Activated naive CD8-positive, alpha-beta T cell (primary cell): ENCODE measurements around the gene AKAP12.

Experiments used
- H3K27ac Mint-ChIP-seq: one replicate; pipeline ENCODE4 v1.8.0; 2021; ENCODE audit warnings: mixed read lengths
- H3K27me3 Mint-ChIP-seq: one replicate; pipeline ENCODE4 v1.8.0; 2021; ENCODE audit warnings: mixed read lengths
- H3K36me3 Mint-ChIP-seq: one replicate; pipeline ENCODE4 v1.8.0; 2021; ENCODE audit warnings: mixed read lengths
- H3K4me1 Mint-ChIP-seq: one replicate; pipeline ENCODE4 v1.8.0; 2021; ENCODE audit warnings: low read depth, mixed read lengths
- H3K4me3 Mint-ChIP-seq: one replicate; pipeline ENCODE4 v1.8.0; 2021; ENCODE audit warnings: mild to moderate bottlenecking, mixed read lengths
- H3K9me3 Mint-ChIP-seq: one replicate; pipeline ENCODE4 v1.8.0; 2021; ENCODE audit warnings: low read depth, mixed read lengths

The AKAP12 gene, protein sequence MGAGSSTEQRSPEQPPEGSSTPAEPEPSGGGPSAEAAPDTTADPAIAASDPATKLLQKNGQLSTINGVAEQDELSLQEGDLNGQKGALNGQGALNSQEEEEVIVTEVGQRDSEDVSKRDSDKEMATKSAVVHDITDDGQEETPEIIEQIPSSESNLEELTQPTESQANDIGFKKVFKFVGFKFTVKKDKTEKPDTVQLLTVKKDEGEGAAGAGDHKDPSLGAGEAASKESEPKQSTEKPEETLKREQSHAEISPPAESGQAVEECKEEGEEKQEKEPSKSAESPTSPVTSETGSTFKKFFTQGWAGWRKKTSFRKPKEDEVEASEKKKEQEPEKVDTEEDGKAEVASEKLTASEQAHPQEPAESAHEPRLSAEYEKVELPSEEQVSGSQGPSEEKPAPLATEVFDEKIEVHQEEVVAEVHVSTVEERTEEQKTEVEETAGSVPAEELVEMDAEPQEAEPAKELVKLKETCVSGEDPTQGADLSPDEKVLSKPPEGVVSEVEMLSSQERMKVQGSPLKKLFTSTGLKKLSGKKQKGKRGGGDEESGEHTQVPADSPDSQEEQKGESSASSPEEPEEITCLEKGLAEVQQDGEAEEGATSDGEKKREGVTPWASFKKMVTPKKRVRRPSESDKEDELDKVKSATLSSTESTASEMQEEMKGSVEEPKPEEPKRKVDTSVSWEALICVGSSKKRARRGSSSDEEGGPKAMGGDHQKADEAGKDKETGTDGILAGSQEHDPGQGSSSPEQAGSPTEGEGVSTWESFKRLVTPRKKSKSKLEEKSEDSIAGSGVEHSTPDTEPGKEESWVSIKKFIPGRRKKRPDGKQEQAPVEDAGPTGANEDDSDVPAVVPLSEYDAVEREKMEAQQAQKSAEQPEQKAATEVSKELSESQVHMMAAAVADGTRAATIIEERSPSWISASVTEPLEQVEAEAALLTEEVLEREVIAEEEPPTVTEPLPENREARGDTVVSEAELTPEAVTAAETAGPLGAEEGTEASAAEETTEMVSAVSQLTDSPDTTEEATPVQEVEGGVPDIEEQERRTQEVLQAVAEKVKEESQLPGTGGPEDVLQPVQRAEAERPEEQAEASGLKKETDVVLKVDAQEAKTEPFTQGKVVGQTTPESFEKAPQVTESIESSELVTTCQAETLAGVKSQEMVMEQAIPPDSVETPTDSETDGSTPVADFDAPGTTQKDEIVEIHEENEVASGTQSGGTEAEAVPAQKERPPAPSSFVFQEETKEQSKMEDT (N-terminal part only)

DNA sequence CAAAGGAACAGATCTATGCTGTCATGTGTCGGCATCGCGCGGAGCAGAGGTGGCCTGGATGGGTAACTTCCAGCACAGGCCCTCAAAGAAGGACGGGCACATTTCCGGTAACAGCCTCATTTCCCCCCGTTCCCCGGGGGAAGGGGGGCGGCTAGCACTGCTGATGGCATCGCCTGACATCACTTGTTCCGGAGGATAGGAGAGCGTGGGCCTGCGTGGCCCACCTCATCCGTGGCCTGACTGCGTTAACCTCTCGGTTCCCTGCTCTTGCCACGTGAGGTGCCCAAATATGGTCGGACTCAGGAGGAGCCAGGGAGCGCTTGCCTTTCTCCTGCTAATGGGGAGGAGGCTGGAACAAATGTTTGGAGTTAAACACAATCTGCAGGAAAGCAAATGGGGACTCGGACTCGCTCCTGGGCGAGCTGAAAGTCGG lies at the start of gene AKAP12:
Gene AKAP12 (plus strand): TSS at position 365 of the 433 bp plus-strand sequence. CDS start 596 bp downstream, outside the sequence.
- H3K36me3 Mint-ChIP-seq, result no peaks in the 10 kb centered on the region

DNA sequence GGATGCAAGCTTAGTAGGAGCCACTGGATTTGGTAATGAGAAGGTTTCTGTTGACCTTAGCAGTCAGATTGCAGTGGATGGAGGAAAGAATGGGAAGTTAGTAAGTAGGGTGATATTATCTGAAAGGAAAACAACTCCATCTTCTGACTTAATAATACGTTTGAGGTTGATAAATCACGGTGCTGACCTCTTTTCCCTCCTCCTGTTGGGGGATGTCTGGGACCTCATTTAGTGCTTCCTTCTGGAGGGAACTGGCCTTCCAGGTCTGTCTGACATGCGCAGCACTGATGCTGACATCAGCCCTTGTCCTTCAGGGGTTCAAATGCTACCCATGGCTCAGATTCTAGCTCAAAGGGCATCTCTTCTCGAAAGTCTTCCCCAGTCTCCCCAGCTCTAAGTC lies 48.2 kb upstream of the AKAP12 start:
- no peaks in the 10 kb centered on the region for H3K4me1 Mint-ChIP-seq
- peaks cover 3% of the 10 kb centered on the region for H3K27me3 Mint-ChIP-seq
- H3K4me3 Mint-ChIP-seq, result no peak overlapping the region
- no peaks in the 10 kb centered on the region for H3K9me3 Mint-ChIP-seq
- H3K36me3 Mint-ChIP-seq, result no peaks in the 10 kb centered on the region
- H3K27ac Mint-ChIP-seq, result no peak overlapping the region

More for the DNA sequence above, at the start of gene AKAP12:
- Mint-ChIP-seq H3K27ac (no peak within 1 kb of the TSS), H3K4me3 (peak within 1 kb of the TSS; percentile 83), H3K27me3 (peaks cover 40% of the 10 kb centered on the region), H3K9me3 (no peaks in the 10 kb centered on the region), H3K4me1 (peaks cover 12% of the 10 kb centered on the region)

DNA sequence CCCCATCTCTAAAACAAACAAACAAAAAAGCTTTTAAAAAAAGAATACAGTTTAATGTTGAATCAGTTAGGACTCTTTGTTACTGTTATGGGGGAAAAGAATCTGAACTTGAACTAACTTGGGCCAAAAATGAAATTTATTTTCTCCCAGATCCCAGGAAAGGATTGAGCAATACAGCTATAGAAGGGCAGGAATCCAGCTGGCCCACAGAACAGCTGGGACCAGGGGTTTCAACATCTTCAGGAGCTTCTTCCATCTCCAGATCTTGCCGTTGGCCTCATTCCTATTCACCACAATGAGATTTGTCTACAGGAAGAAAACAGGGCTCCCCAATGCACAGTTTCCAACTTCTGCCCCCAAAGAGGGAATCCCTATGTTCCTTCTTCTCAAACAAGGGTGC lies 43.2 kb upstream of the AKAP12 start:
- peaks cover 3% of the 10 kb centered on the region for H3K27me3 Mint-ChIP-seq
- no peaks in the 10 kb centered on the region for H3K4me1 Mint-ChIP-seq
- H3K36me3 Mint-ChIP-seq, result no peaks in the 10 kb centered on the region
- no peak overlapping the region for H3K27ac Mint-ChIP-seq
- H3K9me3 Mint-ChIP-seq, result no peaks in the 10 kb centered on the region
- H3K4me3 Mint-ChIP-seq, result no peak overlapping the region

DNA sequence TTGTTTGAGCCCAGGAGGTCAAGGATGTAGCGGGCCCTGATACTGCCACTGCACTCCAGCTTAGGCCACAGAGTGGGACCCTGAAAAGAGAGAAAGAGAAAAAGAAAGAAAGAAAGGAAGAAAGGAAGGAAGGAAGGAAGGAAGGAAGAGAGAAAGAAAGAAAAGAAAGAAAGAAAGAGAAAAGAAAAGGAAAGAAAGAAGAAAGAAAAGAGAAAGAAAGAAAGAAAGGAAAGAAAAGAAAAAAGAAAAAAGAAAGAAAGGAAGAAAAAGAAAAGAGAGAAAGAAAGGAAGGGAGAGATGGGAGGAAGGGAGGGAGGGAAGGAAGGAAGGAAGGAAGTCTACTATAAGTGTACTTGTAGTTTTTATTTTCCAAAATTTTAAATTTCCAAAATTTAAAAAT lies 42.2 kb upstream of the AKAP12 start:
- Mint-ChIP-seq H3K36me3 (no peaks in the 10 kb centered on the region), H3K4me3 (no peak overlapping the region), H3K9me3 (no peaks in the 10 kb centered on the region), H3K27me3 (peaks cover under 1% of the 10 kb centered on the region), H3K4me1 (no peaks in the 10 kb centered on the region), H3K27ac (no peak overlapping the region)

DNA sequence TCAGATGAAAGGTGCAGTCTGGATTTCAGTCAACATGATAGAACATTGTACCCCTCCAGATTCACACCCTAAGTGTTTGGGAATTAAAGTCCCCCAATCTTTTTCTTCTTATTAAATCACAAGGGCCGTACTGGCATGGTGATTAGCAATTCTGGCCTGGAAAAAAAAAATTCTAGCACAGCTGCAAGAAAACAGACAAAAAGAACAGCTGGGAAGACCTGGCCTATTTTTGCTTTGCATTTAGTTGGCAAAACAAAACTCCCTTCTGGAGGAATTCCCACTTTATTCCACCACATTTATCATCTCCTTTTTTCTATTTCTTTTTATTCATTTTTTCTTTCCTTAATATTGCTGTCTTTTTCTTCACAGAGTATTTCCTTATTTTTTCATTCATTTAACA lies 39.8 kb upstream of the AKAP12 start:
- H3K27me3 Mint-ChIP-seq, result no peaks in the 10 kb centered on the region
- no peaks in the 10 kb centered on the region for H3K36me3 Mint-ChIP-seq
- H3K9me3 Mint-ChIP-seq, result no peaks in the 10 kb centered on the region

DNA sequence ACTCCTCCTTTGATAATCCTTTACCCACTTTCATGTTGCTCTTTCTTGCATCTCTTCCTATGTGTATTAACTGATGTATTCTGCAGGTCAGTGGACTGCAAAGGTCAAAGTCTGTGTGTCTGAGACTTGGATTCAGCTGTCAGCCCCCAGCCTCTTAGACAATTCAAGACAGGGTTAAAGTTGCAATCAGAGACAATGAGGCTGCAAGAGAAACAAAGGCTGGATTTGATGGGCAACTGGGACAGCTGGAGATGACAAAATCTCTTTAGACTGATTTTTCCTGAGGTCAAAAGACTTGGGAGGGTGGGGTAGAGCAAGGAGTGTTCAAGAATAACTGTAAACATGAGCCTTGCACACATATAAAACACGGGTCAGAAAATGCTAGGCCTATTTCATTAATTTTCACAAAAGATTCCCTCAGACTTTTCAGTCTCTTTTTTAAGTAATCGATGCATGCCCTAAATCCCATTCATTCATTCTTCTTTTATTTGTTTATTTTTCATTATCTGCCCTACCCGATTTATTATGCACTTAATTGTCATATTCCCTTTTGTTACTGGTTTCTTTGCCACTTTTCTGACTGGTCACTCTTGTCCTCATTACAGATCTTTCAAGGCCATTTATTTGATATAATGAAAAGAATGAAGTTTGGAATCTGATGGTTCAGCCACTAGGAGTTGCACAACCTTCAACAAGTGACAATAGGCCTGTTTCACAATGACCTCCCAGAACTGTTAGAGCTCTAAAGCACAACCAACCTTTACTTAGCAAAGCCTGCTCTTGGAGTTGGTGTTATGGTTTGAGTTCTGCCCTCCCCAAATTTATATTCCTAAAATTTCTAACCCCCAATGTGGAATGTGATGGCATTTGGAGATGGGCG lies 33.8 kb upstream of the AKAP12 start:
- Mint-ChIP-seq H3K27ac (no peak overlapping the region), H3K36me3 (no peaks in the 10 kb centered on the region), H3K27me3 (peaks cover 14% of the 10 kb centered on the region), H3K4me3 (no peak overlapping the region), H3K9me3 (no peaks in the 10 kb centered on the region), H3K4me1 (no peaks in the 10 kb centered on the region)

More for the DNA sequence above, 39.8 kb upstream of the AKAP12 start:
- Mint-ChIP-seq H3K27ac (no peak overlapping the region), H3K4me1 (no peaks in the 10 kb centered on the region), H3K4me3 (no peak overlapping the region)

DNA sequence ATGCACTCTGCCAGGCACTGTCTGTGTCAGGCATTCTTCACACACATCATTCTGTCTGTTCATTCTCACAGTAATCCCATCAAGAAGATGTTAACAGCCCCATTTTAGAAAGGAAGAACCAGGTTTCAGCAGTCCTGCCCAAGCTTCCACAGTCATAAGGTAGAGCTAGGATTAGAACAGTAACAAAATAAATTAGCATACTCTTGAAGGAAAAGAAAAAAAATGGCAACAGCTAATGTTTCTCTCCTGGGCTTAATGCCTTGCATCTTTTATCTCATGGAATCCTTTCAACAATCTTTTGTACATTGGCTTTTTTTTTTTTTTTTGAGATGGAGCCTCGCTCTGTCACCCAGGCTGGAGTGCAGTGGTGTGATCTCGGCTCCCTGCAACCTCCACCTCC lies 32.1 kb upstream of the AKAP12 start:
- H3K27ac Mint-ChIP-seq, result no peak overlapping the region
- H3K9me3 Mint-ChIP-seq, result peaks cover 5% of the 10 kb centered on the region
- no peak overlapping the region for H3K4me3 Mint-ChIP-seq
- no peaks in the 10 kb centered on the region for H3K4me1 Mint-ChIP-seq
- H3K27me3 Mint-ChIP-seq, result peaks cover 14% of the 10 kb centered on the region
- no peaks in the 10 kb centered on the region for H3K36me3 Mint-ChIP-seq

DNA sequence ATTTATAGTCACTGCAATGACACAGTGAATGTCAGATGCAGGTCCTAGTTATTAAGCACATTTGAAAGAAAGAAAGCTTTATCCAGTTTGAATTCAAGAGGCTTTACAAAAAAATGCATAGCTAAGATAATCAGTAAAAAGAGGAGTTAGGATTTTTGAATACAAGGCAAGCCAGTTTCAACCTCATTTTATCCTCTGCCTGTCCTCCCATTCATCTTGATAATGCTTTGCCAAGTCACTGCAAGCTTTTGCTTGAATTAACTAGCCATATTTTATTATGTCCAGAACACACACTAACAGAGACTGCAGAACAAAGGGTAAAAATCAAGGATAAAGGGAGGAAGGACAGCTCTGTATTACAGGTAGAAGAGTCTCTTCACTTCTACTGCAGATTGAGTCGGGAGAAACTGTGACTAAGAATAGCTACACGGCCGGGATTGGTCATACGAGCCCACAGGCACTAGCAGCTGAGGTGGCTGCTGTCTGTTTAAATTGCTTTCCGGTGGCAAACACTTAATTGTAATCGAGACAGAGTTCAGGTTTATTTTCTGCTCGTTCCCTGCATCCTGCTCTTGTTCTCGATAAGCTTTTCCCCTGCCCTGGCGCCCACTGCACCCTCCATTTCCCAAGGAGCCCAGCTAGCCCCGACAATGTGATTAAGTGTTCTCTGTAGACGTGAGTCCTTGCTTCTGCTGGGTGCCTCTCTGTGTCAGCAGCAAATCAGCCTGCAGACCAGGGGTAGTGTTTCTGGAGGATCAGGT lies 30.5 kb upstream of the AKAP12 start:
- Mint-ChIP-seq H3K9me3 (peaks cover 11% of the 10 kb centered on the region), H3K4me3 (no peak overlapping the region)

DNA sequence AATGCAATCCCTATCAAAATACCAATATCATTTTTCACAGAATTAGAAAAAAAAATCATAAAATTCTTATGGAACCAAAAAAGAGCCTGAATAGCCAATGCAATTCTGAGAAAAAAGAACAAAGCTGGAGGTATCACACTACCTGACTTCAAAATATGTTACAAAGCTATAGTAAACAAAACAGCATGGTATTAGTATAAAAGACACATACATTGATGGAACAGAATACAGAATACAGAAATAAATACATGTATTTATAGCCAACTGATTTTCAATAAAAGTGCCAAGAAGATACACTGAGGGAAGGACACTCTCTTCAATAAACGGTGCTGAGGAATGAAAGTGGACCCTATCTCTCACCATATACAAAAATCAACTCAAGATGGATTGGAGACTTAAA lies 28.7 kb upstream of the AKAP12 start:
- Mint-ChIP-seq H3K4me1 (no peaks in the 10 kb centered on the region), H3K9me3 (peaks cover 11% of the 10 kb centered on the region), H3K36me3 (no peaks in the 10 kb centered on the region), H3K27ac (no peak overlapping the region), H3K4me3 (no peak overlapping the region), H3K27me3 (peaks cover 11% of the 10 kb centered on the region)

More for the DNA sequence above, 30.5 kb upstream of the AKAP12 start:
- no peaks in the 10 kb centered on the region for H3K36me3 Mint-ChIP-seq
- H3K27ac Mint-ChIP-seq, result no peak overlapping the region
- H3K27me3 Mint-ChIP-seq, result peaks cover 14% of the 10 kb centered on the region
- H3K4me1 Mint-ChIP-seq, result no peaks in the 10 kb centered on the region

DNA sequence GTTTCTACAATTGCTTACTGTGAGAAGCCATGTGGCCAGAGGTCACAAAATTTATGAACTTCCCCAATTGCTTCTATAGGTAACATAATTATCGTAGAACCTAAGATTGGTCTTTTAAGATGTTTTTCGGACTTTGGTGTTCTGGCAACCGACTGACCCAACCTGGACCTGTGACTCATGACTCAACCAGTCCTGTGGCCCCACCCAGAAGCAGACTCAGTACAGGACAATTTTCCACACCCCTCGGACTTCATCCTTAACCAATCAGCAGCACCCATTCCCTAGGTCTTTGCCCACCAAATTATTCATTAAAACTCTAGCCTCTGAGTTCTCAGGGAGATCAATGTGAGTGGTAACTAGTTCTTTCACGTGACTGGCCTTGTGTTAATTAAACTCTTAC lies 26.4 kb upstream of the AKAP12 start:
- Mint-ChIP-seq H3K36me3 (no peaks in the 10 kb centered on the region), H3K9me3 (peaks cover 11% of the 10 kb centered on the region), H3K4me1 (no peaks in the 10 kb centered on the region), H3K4me3 (no peak overlapping the region), H3K27me3 (peaks cover 10% of the 10 kb centered on the region), H3K27ac (no peak overlapping the region)

DNA sequence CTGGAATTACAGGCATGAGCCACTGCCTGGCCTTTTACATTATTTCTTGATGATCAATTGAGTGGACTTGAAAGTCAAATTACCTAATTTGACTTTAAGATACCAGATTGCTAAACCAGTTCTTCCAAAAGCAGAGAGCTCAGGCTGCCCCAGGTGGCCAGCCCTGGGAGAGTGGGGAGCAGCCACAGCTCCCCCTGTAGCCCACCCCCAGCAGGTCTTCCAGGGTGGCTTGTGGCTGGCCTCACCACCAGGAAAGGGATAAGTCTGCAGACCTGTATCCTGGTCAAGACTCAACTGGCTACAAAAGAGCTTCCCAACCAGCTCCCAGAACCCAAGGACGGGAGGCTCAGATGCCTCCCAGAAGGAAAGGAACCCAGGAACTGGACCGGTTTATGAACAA lies 23.8 kb upstream of the AKAP12 start:
- H3K4me1 Mint-ChIP-seq, result no peaks in the 10 kb centered on the region
- no peak overlapping the region for H3K4me3 Mint-ChIP-seq
- no peaks in the 10 kb centered on the region for H3K36me3 Mint-ChIP-seq
- H3K27ac Mint-ChIP-seq, result no peak overlapping the region
- H3K9me3 Mint-ChIP-seq, result peaks cover 11% of the 10 kb centered on the region
- H3K27me3 Mint-ChIP-seq, result no peaks in the 10 kb centered on the region

DNA sequence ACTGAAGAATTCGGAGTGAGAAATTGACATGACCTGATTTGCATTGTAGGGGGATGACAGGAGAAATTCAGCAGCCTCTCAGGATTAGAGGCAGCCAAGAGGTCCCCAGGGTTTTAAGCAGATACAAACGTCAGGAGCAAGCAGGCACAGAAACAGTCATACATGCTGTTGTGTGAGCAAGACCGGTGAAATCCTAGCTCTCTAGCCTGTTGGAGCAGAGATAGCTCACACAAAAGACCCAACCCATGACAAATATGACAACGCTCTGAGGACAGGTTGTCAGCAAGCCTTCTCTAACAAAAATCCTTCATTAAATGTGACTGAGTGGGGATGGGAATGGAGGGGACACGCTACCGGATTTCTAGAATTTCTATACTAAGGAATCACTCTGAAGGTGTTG lies 23.0 kb upstream of the AKAP12 start:
- Mint-ChIP-seq H3K9me3 (peaks cover 6% of the 10 kb centered on the region), H3K36me3 (no peaks in the 10 kb centered on the region), H3K4me3 (no peak overlapping the region), H3K4me1 (no peaks in the 10 kb centered on the region), H3K27me3 (no peaks in the 10 kb centered on the region), H3K27ac (no peak overlapping the region)

DNA sequence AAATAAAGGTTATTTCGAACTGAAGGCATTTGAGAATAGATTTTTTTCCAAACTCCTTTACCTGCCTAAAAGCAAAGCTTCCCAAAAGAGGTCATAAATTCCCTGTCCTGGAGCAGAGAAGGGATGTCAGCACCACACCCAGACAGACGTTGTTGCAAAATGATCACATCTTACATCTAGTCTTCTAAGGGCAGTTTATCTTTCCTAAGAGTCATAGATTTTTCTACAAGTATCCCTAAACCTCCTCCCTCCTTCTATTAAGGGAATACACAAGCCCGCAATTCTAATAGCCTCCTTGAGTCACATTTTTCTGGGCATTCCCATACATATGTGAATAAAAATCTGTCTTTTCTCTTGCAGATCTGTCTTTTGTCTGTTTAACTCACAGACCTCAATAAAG lies 20.6 kb upstream of the AKAP12 start:
- no peaks in the 10 kb centered on the region for H3K36me3 Mint-ChIP-seq
- H3K27ac Mint-ChIP-seq, result no peak overlapping the region
- H3K4me3 Mint-ChIP-seq, result no peak overlapping the region

More for the DNA sequence above, 20.6 kb upstream of the AKAP12 start:
- Mint-ChIP-seq H3K27me3 (no peaks in the 10 kb centered on the region), H3K9me3 (no peaks in the 10 kb centered on the region), H3K4me1 (no peaks in the 10 kb centered on the region)
